Measurements from ENCODE around the gene MEN1. TPM values are rescaled to one million over a fixed set of nuclear protein-coding genes. Genes with fewer than 3 reads are reported as not detected.

Gene MEN1
- total RNA-seq, 2 donors from 2014 or later, result 7.2 to 9.8 TPM

DNA sequence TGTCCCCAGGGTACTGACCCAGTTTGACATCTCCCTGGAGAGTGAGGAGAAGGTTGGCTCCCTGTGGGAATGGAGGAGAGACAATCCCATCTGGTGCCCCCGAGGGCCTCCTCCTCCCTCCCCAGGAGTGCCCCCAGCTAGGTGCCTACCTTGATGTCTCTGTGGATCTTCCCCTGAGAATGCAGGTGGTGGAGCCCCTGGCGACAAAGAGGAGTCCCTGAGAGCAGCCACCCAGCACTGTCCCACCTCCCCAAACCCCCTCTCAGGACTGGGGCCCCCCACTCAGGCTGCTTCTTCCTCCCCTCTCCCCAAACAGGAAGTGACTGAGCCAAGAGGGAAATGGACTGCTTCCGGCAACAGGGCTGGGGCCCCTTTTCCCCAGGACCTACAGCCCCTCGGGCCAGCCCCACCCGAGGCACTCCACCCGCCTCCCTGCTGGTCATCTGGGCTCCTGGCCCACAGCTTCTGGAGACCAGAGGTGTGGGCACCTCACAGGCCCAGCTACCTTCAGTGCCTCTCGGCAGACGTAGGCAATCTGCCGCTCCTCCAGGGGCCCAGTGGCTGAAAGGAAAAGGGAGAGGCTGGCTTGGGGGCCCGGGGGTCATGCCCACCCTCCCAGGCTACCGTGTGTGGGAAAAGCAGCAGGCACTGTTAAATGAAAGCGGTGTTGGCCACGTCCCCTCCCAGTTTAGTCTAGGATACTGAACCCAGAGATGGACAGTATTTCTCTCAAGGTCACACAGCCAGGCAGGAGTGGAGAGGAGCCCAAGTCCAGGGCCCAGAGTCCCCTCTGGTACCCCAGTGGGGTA, 8.6 kb downstream of the MEN1 start:
- Histone ChIP-seq H3K4me3 (peak overlapping the region; percentile 68 to 71), H3K4me1 (peaks cover 0 to 27% of the 10 kb centered on the region in 2 donors), H3K27ac (peak overlapping the region; percentile 78 to 92), H3K27me3 (no peaks in the 10 kb centered on the region), H3K36me3 (peaks cover 20% of the 10 kb centered on the region), H3K9me3 (no peaks in the 10 kb centered on the region)
- DNase-seq (ENCODE audit: low spot score), result no peak
- TF ChIP-seq, protein P1, sequence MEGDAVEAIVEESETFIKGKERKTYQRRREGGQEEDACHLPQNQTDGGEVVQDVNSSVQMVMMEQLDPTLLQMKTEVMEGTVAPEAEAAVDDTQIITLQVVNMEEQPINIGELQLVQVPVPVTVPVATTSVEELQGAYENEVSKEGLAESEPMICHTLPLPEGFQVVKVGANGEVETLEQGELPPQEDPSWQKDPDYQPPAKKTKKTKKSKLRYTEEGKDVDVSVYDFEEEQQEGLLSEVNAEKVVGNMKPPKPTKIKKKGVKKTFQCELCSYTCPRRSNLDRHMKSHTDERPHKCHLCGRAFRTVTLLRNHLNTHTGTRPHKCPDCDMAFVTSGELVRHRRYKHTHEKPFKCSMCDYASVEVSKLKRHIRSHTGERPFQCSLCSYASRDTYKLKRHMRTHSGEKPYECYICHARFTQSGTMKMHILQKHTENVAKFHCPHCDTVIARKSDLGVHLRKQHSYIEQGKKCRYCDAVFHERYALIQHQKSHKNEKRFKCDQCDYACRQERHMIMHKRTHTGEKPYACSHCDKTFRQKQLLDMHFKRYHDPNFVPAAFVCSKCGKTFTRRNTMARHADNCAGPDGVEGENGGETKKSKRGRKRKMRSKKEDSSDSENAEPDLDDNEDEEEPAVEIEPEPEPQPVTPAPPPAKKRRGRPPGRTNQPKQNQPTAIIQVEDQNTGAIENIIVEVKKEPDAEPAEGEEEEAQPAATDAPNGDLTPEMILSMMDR (IDR thresholded peaks at IDR 0.05), result no peak

DNA sequence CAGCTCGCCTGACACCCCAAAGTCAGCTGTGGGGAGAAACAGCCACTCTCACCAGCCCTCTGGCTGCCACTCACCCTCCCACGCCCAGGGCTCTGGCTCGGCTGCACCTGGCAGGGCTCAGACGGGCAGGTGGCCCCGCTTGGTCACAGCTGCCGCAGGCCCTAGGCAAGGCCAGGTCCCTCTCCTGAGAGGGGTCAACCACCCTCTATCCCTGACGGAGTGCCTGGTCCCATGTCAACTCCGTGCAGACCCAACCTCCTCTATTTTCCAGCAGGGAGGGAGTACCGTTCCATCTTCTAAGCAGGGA, 9.2 kb downstream of the MEN1 start:
- Histone ChIP-seq H3K27ac (peak overlapping the region in 1 of 2 donors; percentile 92), H3K36me3 (peaks cover 27% of the 10 kb centered on the region), H3K9me3 (no peaks in the 10 kb centered on the region), H3K4me1 (peaks cover 0 to 27% of the 10 kb centered on the region in 2 donors), H3K27me3 (no peaks in the 10 kb centered on the region), H3K4me3 (no peak overlapping the region)
- TF ChIP-seq, protein P1 (IDR thresholded peaks at IDR 0.05), result no peak
- no peak for DNase-seq (ENCODE audit: low spot score)

DNA sequence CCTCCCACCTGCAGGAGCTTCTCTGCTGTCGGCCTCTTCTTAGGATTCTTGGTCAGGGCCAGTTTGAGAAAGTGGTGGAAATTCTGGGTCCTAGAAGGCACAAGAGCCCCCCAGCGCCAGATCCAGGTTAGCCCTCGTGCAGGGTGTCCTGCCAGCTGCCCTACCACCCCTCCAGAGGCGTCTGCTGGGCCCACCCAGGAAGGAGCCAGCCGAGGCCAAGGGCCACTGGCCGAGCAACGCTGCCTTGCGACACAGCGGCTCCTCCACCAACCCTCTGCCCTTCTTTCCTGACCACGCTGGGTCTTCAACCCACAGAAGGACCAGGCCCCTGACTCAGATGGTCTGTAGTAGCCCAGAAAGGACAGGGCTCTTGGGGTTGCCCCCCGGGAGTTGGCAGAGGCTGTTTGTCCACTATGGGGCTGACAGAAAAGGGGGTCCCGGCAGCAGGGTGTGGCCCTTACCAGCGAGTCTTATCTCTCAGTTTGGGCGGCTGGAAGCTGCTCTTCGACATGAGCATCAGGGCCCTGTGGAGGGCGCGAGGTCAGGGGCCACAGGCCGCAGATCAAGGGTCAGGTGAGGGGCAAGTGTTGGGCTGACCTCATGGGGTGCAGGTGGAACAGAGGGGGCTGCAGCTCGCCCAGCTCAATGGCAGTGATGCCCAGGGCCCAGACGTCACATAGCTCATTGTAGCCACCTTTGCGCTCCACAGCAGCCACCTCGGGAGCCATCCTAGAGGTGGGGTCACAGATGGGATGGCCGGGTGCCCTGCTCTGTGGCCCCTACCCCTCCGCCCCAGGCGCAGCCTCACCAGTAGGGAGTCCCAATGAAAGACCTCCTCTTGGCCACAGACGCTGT, 9.8 kb downstream of the MEN1 start:
- Histone ChIP-seq H3K4me1 (peaks cover 0 to 27% of the 10 kb centered on the region in 2 donors), H3K27ac (no peak overlapping the region), H3K27me3 (no peaks in the 10 kb centered on the region), H3K9me3 (no peaks in the 10 kb centered on the region), H3K36me3 (peaks cover 23% of the 10 kb centered on the region), H3K4me3 (no peak overlapping the region)
- TF ChIP-seq, protein P1 (IDR thresholded peaks at IDR 0.05), result no peak
- no peak for DNase-seq (ENCODE audit: low spot score)

DNA sequence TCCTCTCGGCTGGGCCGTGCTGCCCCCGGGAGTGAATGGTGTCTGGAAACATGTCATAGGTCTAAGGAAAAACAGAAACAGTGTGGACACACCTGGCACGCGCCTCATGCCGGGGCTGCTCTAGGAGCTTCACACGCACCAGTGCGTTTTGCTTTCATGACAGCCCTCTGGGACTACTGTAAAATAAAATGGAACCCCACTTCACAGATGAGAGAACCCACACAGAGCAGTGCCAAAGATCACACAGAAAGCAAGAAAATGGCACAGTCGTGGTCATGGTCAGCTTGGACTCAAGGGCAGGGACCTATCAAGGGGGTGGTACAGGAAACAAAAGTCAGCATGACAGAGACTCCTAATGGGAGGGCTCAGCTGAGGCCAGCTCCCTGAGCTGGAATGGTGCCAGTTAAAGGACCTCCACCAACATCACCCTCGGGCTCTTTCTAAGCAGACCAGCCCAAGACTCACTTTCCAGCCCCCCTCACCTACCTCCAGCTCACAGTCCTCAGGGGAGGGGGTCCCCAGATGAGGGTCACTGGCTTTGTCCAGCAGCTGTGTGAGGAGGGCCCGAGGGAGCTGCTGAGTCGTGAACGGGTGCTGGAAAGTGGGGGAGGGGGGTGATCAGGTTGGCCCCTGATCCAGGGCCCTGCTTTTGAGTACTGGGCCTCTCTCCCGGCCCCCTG, 10.6 kb downstream of the MEN1 start:
- Histone ChIP-seq H3K9me3 (no peaks in the 10 kb centered on the region), H3K36me3 (peaks cover 16% of the 10 kb centered on the region), H3K4me3 (no peak overlapping the region), H3K27me3 (no peaks in the 10 kb centered on the region), H3K27ac (no peak overlapping the region), H3K4me1 (peaks cover 0 to 26% of the 10 kb centered on the region in 2 donors)
- TF ChIP-seq, protein P1 (IDR thresholded peaks at IDR 0.05), result no peak
- DNase-seq (ENCODE audit: low spot score), result no peak

DNA sequence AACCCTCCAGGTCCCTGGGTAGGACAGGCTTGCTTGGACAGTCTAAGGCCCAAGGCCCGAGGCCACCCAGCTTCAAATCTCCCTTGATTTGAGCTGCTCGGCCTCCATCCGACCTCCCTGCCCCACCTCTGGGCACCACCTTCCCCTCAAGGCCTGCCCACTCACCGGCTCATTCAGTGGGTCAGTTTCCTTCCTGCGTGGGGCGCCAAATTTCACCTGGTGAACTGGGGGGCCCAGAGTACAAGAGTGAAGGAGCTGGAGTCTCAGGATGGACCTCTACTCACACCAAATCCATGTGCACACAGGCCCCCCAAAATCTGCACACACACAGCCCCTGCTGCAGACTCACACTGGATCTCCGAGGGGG, 11.1 kb downstream of the MEN1 start:
- no peak for DNase-seq (ENCODE audit: low spot score)
- H3K27ac ChIP-seq, result no peak overlapping the region
- no peak overlapping the region for H3K4me3 ChIP-seq
- H3K9me3 ChIP-seq, result no peaks in the 10 kb centered on the region
- TF ChIP-seq, protein P1 (IDR thresholded peaks at IDR 0.05), result no peak
- peaks cover 0 to 21% of the 10 kb centered on the region in 2 donors for H3K4me1 ChIP-seq
- no peaks in the 10 kb centered on the region for H3K27me3 ChIP-seq
- H3K36me3 ChIP-seq, result peaks cover 13% of the 10 kb centered on the region
